ENCODE measurements around the gene EPB41L2. TPM values are rescaled to one million over a fixed set of nuclear protein-coding genes. Genes with fewer than 3 reads are reported as not detected.

Gene EPB41L2
- total RNA-seq (2022; extraction: Qiagen RNA extraction; ENCODE audit: low read depth): 32.4 to 57.4 TPM (median 38.7 TPM) in 5 replicates

DNA sequence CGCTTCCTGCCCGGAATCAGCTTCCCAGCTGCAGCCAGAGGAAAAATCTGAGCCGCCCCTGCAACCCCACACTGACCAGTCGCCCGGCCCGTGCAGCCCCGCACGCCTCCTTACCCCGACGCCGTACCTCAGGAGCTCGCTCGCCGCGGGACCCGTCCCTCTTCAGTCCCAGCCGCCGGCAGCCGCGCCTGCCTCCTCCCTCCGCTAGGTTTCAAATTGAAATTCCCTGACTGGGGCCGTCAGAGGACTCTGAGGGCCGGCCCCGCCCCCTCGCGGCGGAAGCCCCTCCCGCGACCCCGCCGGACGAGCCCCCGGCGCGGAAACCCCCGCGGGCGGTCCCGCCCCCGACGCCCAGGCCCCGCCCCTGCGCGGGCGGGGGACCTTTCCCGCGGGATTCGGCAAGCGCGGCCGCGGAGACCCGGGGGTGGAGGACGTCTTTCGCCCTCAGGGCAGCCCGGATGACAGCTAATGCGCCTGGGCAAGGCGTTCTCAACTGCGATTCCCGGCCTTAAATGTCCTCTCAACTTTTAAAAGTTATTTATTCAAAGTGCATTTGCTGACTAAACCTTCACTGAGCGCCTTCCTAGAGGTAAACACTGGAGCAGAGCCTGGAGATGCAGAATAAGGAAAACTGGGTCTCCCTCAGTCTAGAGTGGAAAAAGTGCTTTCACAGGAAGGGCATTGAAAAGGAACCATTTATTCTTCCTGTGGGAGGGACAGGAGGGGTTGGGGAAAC is at the start of gene EPB41L2:
Gene EPB41L2 (minus strand): TSS at position 218 of the 736 bp plus-strand sequence. CDS start 106,760 bp downstream, outside the sequence.

GRCh38 chr6:130827247-130828149 is 235.5 kb downstream of the EPB41L2 start, which contains the start of gene SMLR1:
Gene SMLR1 (plus strand): TSS chr6:130827406. CDS start chr6:130827414, 8 bp downstream.

Other genes starting within 250 kb of the EPB41L2 start
- not detected in 5 replicates for gene SMLR1, start 235.8 kb downstream of the EPB41L2 start, total RNA-seq (2022; extraction: Qiagen RNA extraction; ENCODE audit: low read depth)
- 1.2 to 3.5 TPM (median 3.1 TPM) in 5 replicates for gene AKAP7, start 72.2 kb upstream of the EPB41L2 start, total RNA-seq (2022; extraction: Qiagen RNA extraction; ENCODE audit: low read depth)

Data from A549 treated with ZK216348 at 1 μM for 4 hours (cell line).